Erythroblast (primary cell): Measurements from ENCODE around the gene TEDC2.

Experiments used
- DNase-seq, 2 experiments: peaks; one replicate each; lab custom pipeline; 2025; lab: John Stamatoyannopoulos, UW
- GATA1 ChIP-seq: IDR thresholded peaks from 2 replicates; pipeline ENCODE4 v1.6.1; 2011; ENCODE audit warnings: low read depth, mild to moderate bottlenecking, control low read depth, low read length, moderate library complexity
- POLR2A ChIP-seq: IDR thresholded peaks from 2 replicates; pipeline ENCODE4 v1.6.1; 2011; ENCODE audit warnings: mild to moderate bottlenecking, low read length

Gene TEDC2, protein sequence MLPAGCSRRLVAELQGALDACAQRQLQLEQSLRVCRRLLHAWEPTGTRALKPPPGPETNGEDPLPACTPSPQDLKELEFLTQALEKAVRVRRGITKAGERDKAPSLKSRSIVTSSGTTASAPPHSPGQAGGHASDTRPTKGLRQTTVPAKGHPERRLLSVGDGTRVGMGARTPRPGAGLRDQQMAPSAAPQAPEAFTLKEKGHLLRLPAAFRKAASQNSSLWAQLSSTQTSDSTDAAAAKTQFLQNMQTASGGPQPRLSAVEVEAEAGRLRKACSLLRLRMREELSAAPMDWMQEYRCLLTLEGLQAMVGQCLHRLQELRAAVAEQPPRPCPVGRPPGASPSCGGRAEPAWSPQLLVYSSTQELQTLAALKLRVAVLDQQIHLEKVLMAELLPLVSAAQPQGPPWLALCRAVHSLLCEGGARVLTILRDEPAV

DNA sequence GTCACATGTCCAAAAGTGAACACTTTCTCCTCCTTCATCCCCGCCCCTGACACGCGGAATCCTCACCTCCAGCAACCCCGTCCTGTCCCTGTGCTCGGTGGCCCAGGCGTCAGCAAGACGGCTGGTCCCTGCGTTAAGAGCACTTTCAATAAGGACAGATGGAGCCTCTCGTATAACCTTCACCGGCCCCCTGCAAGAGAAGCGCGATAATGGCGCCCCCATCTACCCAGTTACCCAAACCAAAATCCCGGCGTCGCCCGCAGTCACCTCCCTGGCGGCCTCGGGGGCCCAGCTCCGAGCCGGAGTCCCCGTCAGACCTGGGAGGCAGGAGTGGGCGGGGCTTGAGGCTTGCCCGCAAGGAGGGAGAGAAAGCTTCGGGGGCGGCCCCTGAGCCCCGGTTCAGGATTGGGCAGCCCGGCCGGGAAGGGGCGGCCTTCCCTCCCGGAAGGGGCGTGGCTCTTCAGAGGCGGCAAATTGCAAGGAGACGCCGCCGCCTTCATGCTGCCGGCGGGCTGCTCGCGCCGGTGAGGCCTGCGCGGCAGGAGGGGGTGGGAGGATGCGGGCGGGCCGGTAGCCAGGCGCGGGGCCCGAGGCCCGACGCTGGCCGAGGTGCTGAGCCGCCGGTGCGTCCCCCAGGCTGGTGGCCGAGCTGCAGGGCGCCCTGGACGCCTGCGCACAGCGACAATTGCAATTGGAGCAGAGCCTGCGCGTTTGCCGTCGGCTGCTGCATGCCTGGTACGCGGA is at the start of gene TEDC2:
Gene TEDC2 (plus strand): TSS at position 463 of the 744 bp plus-strand sequence. CDS start 36 bp downstream, at position 499.
- DNase-seq = peak; percentile 97 to 98
- TF ChIP-seq GATA1 (no peak), POLR2A (peak; percentile 45)

GRCh38 chr16:2415085-2415484 is 44.8 kb upstream of the TEDC2 start:
- TF ChIP-seq GATA1 (no peak), POLR2A (no peak)
- DNase-seq = no peak

GRCh38 chr16:2420035-2420434 is 39.9 kb upstream of the TEDC2 start:
- no peak for DNase-seq
- TF ChIP-seq GATA1 (no peak), POLR2A (no peak)

GRCh38 chr16:2422123-2422867 is 37.6 kb upstream of the TEDC2 start:
- DNase-seq = no peak
- TF ChIP-seq POLR2A (no peak), GATA1 (no peak)

- DNase-seq = no peak
- TF ChIP-seq POLR2A = no peak
Observed at GRCh38 chr16:2424061-2425007, 35.6 kb upstream of the TEDC2 start.

GRCh38 chr16:2425008-2425518 is 34.8 kb upstream of the TEDC2 start:
- no peak for DNase-seq
- TF ChIP-seq GATA1 = no peak
- TF ChIP-seq POLR2A = no peak

- no peak for DNase-seq
- no peak for TF ChIP-seq POLR2A
- TF ChIP-seq GATA1 = no peak
Observed at GRCh38 chr16:2425825-2426430, 34.0 kb upstream of the TEDC2 start.

DNA sequence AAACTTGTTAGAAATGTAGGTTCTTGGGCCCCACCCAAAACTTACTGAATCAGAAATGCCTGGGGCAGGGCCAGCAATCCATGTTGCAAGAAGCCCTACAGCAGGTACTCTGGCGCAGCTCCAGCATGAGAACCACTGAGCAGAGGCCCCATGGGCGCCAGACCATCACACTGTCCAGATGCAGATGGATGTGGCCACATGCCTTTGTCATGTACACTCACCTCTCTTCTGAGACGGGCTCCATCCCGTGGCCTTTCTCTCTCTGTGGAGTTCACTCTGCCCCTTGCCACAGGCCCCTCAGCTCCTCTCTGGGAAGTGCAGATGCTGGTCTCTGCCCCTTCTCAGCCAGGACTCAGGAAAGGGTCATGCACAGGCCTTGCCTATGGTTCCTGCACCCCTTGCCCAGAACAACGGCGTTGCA is 33.0 kb upstream of the TEDC2 start:
- TF ChIP-seq GATA1 (no peak), POLR2A (no peak)
- DNase-seq = no peak

GRCh38 chr16:2427526-2427925 is 32.4 kb upstream of the TEDC2 start:
- no peak for DNase-seq
- no peak for TF ChIP-seq GATA1
- TF ChIP-seq POLR2A = no peak

- TF ChIP-seq GATA1 (no peak), POLR2A (no peak)
- peak; percentile 77 to 81 for DNase-seq
Observed at GRCh38 chr16:2428051-2428783, 31.7 kb upstream of the TEDC2 start.

- TF ChIP-seq POLR2A (no peak), GATA1 (no peak)
- no peak for DNase-seq
Observed at GRCh38 chr16:2428784-2429033, 31.2 kb upstream of the TEDC2 start.

DNA sequence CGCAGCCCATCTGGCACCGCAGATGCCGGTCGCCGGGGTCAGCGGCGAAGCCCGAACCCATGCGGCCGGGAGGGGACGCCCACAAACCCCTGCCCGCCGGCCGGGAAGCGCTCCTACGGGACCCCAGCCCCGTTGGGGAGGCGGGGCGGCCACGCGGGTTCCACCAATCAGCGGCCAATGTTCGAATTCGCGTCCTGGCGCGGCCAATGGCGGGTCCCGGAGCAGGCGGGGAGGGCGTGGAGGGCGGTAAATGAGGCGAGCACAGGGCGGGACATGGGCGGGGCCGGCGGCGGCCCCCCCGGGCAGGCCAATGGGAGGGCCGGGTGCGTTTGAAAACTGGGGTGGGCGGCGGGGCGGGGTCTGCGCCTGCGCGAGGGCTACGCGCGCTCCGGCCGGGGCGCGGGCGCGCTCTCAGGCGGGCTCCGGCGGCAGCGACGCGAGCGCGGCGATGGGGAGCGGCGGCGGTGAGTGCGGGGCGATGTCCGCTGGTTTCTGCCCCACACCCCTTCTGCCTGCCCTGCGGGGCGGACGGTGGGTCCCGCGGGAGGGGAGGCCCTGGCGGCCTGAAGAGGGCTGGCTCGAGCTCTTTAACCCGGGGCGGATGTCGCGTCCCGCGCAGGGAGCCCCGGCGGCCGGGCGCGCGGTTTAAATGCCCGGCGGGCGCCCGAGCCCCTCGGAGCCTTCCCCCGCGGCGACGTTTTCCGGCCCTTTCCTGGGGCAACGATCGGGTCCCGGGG is 30.7 kb upstream of the TEDC2 start, which contains the start of gene CCNF:
Gene CCNF (plus strand): TSS at position 414 of the 737 bp plus-strand sequence. CDS start 35 bp downstream, at position 449.
- peak; percentile 97 to 98 for DNase-seq
- TF ChIP-seq POLR2A (peak; percentile 81), GATA1 (no peak)
